Kidney epithelial cell (primary cell): ENCODE measurements around the gene CPN2. TPM values are rescaled to one million over a fixed set of nuclear protein-coding genes. Genes with fewer than 3 reads are reported as not detected.

Source experiments
- DNase-seq: peaks from one replicate; pipeline ENCODE4 v3.0.0-alpha.2; 2010; ENCODE audit warnings: low read depth
- H3K27me3 ChIP-seq: 2 replicates; pipeline ENCODE4 v1.6.0; 2011; ENCODE audit warnings: low read length; ENCODE audit not compliant: control insufficient read depth, insufficient read depth
- H3K36me3 ChIP-seq: 2 replicates; pipeline ENCODE4 v1.5.1; 2011; ENCODE audit warnings: low read length; ENCODE audit not compliant: control insufficient read depth, insufficient read depth
- H3K4me3 ChIP-seq: 2 replicates; pipeline ENCODE4 v1.5.1; 2011; ENCODE audit warnings: low read depth, mild to moderate bottlenecking, control low read depth, low read length
- total RNA-seq: library from RNA; depleted of rRNA; stranded (reverse); fragments of >200 nt; gene quantifications from 2 replicates; pipeline ENCODE4 v1.2.3, GENCODE V29; 2015
- TF ChIP-seq, protein P1 (sequence below): IDR thresholded peaks from 2 replicates; pipeline ENCODE4 v1.5.1; 2011; ENCODE audit warnings: mild to moderate bottlenecking, moderate library complexity, low read length, control low read depth, inconsistent platforms; ENCODE audit not compliant: insufficient read depth, poor library complexity, severe bottlenecking

The CPN2 gene
- total RNA-seq, 1 donor from 2014 or later = not detected

DNA sequence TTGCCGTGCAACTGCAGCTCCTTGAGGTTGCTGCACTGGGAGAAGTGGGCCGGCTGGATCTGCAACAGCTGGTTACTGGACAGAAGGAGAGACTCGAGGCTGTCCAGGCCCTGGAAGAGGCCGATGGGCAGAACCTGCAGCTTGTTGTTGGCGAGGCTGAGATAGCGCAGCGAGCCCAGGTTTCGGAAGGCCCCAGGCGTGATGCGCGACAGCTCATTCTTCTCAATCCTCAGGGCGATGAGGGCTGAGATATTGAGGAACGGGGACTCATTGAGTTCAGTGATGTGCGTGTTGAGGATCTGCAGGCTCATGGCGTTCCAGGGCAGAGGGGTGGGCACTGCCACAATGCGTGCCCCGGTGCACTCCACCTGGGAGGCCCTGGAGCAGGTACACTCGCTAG lies 9.4 kb upstream of the CPN2 start:
- H3K27me3 ChIP-seq = peaks cover 13% of the 10 kb centered on the region
- DNase-seq = no peak
- no peaks in the 10 kb centered on the region for H3K36me3 ChIP-seq
- TF ChIP-seq, protein P1, sequence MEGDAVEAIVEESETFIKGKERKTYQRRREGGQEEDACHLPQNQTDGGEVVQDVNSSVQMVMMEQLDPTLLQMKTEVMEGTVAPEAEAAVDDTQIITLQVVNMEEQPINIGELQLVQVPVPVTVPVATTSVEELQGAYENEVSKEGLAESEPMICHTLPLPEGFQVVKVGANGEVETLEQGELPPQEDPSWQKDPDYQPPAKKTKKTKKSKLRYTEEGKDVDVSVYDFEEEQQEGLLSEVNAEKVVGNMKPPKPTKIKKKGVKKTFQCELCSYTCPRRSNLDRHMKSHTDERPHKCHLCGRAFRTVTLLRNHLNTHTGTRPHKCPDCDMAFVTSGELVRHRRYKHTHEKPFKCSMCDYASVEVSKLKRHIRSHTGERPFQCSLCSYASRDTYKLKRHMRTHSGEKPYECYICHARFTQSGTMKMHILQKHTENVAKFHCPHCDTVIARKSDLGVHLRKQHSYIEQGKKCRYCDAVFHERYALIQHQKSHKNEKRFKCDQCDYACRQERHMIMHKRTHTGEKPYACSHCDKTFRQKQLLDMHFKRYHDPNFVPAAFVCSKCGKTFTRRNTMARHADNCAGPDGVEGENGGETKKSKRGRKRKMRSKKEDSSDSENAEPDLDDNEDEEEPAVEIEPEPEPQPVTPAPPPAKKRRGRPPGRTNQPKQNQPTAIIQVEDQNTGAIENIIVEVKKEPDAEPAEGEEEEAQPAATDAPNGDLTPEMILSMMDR = no peak
- H3K4me3 ChIP-seq = no peak overlapping the region

DNA sequence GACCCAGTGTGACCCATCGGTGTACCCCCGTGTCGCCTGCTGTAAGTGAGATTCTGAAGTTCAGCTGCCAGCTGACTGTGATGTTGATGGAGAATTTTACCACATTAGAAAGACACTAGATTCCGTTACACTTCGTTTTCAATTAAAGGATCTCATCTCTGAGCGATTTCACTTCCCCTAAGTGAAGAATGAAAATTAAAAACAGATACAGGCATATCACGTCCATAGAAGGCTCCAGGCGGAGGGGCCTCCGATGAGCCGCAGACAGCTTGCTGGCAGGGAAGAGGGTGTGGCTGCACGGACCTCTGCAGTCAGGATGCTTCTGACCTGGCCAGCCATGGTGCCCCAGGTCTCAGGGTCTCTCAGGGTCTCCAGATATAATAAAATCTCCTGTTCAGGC lies 6.6 kb upstream of the CPN2 start:
- Histone ChIP-seq H3K27me3 (peaks cover 13% of the 10 kb centered on the region), H3K4me3 (no peak overlapping the region), H3K36me3 (no peaks in the 10 kb centered on the region)
- TF ChIP-seq, protein P1 = no peak
- no peak for DNase-seq

GRCh38 chr3:194355379-194355778 lies 4.3 kb upstream of the CPN2 start:
- Histone ChIP-seq H3K36me3 (no peaks in the 10 kb centered on the region), H3K4me3 (no peak overlapping the region), H3K27me3 (peaks cover 7% of the 10 kb centered on the region)
- TF ChIP-seq, protein P1 = no peak
- no peak for DNase-seq

- TF ChIP-seq, protein P1 = no peak
These were observed 3.2 kb upstream of the CPN2 start for GRCh38 chr3:194354315-194354714.

DNA sequence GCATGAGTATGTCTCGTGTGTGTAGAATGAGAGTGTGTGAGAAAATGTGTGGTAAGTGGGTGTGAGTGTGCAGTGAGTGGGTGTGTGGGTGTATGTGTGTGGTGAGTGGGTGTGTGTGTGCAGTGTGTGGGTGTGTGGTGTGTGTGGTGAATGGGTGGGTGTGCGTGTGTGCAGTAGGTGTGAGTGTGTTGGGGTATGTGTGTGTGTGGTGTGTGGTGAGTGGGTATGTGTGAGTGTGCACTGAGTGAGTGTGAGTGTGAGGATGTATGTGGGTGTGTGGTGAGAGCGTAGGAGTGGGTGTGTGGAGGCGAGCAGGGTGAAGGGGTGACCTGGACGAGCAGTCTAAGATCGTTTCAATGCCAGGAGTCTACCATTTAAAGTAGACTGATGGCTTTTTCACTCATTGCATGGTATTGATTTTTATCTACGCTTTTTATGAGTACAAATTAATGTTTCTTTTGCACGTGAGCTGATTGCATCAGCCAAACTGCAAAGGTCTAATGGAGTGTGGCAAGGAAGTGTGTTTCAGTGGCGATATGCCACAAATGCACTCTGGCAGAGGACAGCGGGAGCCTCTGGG lies 1.6 kb upstream of the CPN2 start:
- no peak for DNase-seq
- Histone ChIP-seq H3K4me3 (no peak overlapping the region), H3K27me3 (no peaks in the 10 kb centered on the region), H3K36me3 (no peaks in the 10 kb centered on the region)
- TF ChIP-seq, protein P1 = no peak

More at GRCh38 chr3:194354315-194354714, 3.2 kb upstream of the CPN2 start:
- no peaks in the 10 kb centered on the region for H3K36me3 ChIP-seq
- no peak for DNase-seq
- H3K27me3 ChIP-seq = no peaks in the 10 kb centered on the region
- H3K4me3 ChIP-seq = no peak overlapping the region

- H3K27me3 ChIP-seq = peaks cover under 1% of the 10 kb centered on the region
- TF ChIP-seq, protein P1 = no peak
- no peaks in the 10 kb centered on the region for H3K36me3 ChIP-seq
- no peak overlapping the region for H3K4me3 ChIP-seq
- no peak for DNase-seq
These were observed 916 bp upstream of the CPN2 start for GRCh38 chr3:194351952-194352536.
